SK-N-SH (cell line): Measurements from ENCODE around the gene PELI1.

Experiments used
- EP300 ChIP-seq, 2 experiments: IDR thresholded peaks; 2 replicates each; pipeline versions ENCODE4 v1.4.0 to v1.6.1; 2012; ENCODE audit warnings: borderline replicate concordance in 1 of 2, low read depth in 1 of 2, low read length in 1 of 2
- FOXM1 ChIP-seq: IDR thresholded peaks from 2 replicates; pipeline ENCODE4 v1.4.0; 2012; ENCODE audit warnings: low read depth, mild to moderate bottlenecking
- GABPA ChIP-seq: IDR thresholded peaks from 2 replicates; pipeline ENCODE4 v1.4.0; 2012; ENCODE audit warnings: low read depth, mild to moderate bottlenecking
- POLR2AphosphoS5 ChIP-seq: IDR thresholded peaks from 2 replicates; pipeline ENCODE4 v1.6.1; 2012; ENCODE audit warnings: low read depth, low read length
- TAF1 ChIP-seq: IDR thresholded peaks from 2 replicates; pipeline ENCODE4 v1.6.1; 2012; ENCODE audit warnings: low read depth, mild to moderate bottlenecking, low read length, moderate library complexity, borderline replicate concordance
- TF ChIP-seq, protein P1 (sequence below): fragments of 200-600 bp; sonication (generic); IDR thresholded peaks from 2 replicates; pipeline ENCODE4 v1.6.1; 2017; ENCODE audit warnings: antibody characterized with exemption, mild to moderate bottlenecking, moderate library complexity
- TF ChIP-seq, protein P2 (sequence below): fragments of 150-350 bp; IDR thresholded peaks from 2 replicates; pipeline ENCODE4 v1.6.1; 2016; ENCODE audit warnings: mild to moderate bottlenecking, low read depth, low read length
- TF ChIP-seq, protein P3 (sequence below): IDR thresholded peaks from 2 replicates; pipeline ENCODE4 v1.4.0; 2012; ENCODE audit warnings: low read depth, borderline replicate concordance

DNA sequence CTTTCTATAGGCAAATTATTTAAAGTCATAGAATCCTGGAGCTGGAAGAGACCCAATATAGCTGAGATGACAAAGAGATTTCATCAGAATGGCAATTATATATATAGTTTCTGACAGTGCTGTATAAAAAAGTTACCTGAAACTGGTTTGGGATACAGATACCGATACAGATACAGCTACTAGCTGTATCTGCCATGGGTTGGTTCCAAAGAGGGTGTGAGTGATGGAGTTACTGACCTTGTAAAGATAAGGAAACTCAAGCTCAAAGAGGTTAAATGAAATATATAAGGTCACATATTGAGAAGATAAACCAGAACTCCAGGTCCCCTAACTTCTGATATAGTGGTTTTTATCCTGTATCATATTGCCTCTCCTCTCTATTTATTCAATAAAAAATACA lies 10.9 kb downstream of the PELI1 start:
- no peak for TF ChIP-seq TAF1
- TF ChIP-seq FOXM1 = no peak
- TF ChIP-seq, protein P1, sequence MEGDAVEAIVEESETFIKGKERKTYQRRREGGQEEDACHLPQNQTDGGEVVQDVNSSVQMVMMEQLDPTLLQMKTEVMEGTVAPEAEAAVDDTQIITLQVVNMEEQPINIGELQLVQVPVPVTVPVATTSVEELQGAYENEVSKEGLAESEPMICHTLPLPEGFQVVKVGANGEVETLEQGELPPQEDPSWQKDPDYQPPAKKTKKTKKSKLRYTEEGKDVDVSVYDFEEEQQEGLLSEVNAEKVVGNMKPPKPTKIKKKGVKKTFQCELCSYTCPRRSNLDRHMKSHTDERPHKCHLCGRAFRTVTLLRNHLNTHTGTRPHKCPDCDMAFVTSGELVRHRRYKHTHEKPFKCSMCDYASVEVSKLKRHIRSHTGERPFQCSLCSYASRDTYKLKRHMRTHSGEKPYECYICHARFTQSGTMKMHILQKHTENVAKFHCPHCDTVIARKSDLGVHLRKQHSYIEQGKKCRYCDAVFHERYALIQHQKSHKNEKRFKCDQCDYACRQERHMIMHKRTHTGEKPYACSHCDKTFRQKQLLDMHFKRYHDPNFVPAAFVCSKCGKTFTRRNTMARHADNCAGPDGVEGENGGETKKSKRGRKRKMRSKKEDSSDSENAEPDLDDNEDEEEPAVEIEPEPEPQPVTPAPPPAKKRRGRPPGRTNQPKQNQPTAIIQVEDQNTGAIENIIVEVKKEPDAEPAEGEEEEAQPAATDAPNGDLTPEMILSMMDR = no peak
- TF ChIP-seq, protein P2, sequence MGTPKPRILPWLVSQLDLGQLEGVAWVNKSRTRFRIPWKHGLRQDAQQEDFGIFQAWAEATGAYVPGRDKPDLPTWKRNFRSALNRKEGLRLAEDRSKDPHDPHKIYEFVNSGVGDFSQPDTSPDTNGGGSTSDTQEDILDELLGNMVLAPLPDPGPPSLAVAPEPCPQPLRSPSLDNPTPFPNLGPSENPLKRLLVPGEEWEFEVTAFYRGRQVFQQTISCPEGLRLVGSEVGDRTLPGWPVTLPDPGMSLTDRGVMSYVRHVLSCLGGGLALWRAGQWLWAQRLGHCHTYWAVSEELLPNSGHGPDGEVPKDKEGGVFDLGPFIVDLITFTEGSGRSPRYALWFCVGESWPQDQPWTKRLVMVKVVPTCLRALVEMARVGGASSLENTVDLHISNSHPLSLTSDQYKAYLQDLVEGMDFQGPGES = no peak
- TF ChIP-seq EP300 (IDR thresholded peaks at IDR 0.05; ENCODE audit: borderline replicate concordance in 1 of 2, low read depth in 1 of 2, low read length in 1 of 2) = no peak
- TF ChIP-seq POLR2AphosphoS5 = no peak
- no peak for TF ChIP-seq GABPA
- TF ChIP-seq, protein P3, sequence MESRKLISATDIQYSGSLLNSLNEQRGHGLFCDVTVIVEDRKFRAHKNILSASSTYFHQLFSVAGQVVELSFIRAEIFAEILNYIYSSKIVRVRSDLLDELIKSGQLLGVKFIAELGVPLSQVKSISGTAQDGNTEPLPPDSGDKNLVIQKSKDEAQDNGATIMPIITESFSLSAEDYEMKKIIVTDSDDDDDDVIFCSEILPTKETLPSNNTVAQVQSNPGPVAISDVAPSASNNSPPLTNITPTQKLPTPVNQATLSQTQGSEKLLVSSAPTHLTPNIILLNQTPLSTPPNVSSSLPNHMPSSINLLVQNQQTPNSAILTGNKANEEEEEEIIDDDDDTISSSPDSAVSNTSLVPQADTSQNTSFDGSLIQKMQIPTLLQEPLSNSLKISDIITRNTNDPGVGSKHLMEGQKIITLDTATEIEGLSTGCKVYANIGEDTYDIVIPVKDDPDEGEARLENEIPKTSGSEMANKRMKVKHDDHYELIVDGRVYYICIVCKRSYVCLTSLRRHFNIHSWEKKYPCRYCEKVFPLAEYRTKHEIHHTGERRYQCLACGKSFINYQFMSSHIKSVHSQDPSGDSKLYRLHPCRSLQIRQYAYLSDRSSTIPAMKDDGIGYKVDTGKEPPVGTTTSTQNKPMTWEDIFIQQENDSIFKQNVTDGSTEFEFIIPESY = no peak
